K562 (cell line): ENCODE measurements around the gene ASCC3. TPM values are rescaled to one million over a fixed set of nuclear protein-coding genes. Genes with fewer than 3 reads are reported as not detected.

Source experiments
- BACH1 ChIP-seq: fragments of 200-800 bp; sonication (Bioruptor generic); IDR thresholded peaks from 2 replicates; pipeline ENCODE4 v1.6.1; 2016; ENCODE audit warnings: missing genetic modification characterization, missing compliant biosample characterization
- EHMT2 ChIP-seq: fragments of 450-650 bp; IDR thresholded peaks from 2 replicates; pipeline ENCODE4 v1.6.1; 2018; ENCODE audit warnings: antibody characterized with exemption
- FOXA3 ChIP-seq, 2 experiments: fragments of 450-650 bp in 1 of 2; sonication (generic) in 1 of 2; formaldehyde crosslinking; IDR thresholded peaks in 1 of 2; conservative IDR thresholded peaks in 1 of 2; 2 replicates each; pipeline versions ENCODE4 v1.4.0 to v1.8.0; 2020 to 2022; ENCODE audit warnings: mild to moderate bottlenecking in 2 of 2, missing genetic modification reagents in 1 of 2
- FOXJ3 ChIP-seq: sonication (generic); formaldehyde crosslinking; IDR thresholded peaks from 2 replicates; pipeline ENCODE4 v1.4.0; 2020; ENCODE audit warnings: mild to moderate bottlenecking, missing genetic modification reagents
- HDAC1 ChIP-seq, 2 experiments: fragments of 450-650 bp; IDR thresholded peaks; 2 replicates each; pipeline ENCODE4 v1.6.1; 2016 to 2017; ENCODE audit warnings: inconsistent platforms in 1 of 2, mild to moderate bottlenecking in 1 of 2, moderate library complexity in 1 of 2
- KLF10 ChIP-seq: fragments of 250-450 bp; sonication (Bioruptor Pico); IDR thresholded peaks from 2 replicates; pipeline ENCODE4 v1.6.1; 2021; ENCODE audit warnings: matching md5 sums
- MED1 ChIP-seq: sonication (generic); formaldehyde crosslinking; IDR thresholded peaks from 2 replicates; pipeline ENCODE4 v1.8.1; 2023; ENCODE audit warnings: missing genetic modification reagents, borderline replicate concordance
- NBN ChIP-seq: fragments of 450-650 bp; IDR thresholded peaks from 2 replicates; pipeline ENCODE4 v1.6.1; 2016; ENCODE audit warnings: low read depth, mild to moderate bottlenecking
- POLR2AphosphoS5 ChIP-seq: IDR thresholded peaks from 2 replicates; pipeline ENCODE4 v1.6.1; 2011; ENCODE audit warnings: mild to moderate bottlenecking, low read depth, low read length, moderate library complexity; ENCODE audit not compliant: control insufficient read depth, insufficient read depth
- POLR3A ChIP-seq: IDR thresholded peaks from 2 replicates; pipeline ENCODE4 v1.6.1; 2011; ENCODE audit warnings: borderline replicate concordance, mild to moderate bottlenecking, moderate library complexity; ENCODE audit not compliant: insufficient read length, insufficient read depth; ENCODE audit errors: extremely low read depth
- PRPF4 ChIP-seq: fragments of 200-400 bp; formaldehyde crosslinking; IDR thresholded peaks from one replicate; pipeline ENCODE4 v1.6.1; 2017; ENCODE audit warnings: low read length, low read depth, mild to moderate bottlenecking; ENCODE audit not compliant: insufficient read depth, poor library complexity, severe bottlenecking
- SMARCA4 ChIP-seq: fragments of 450-650 bp; IDR thresholded peaks from 2 replicates; pipeline ENCODE4 v1.6.1; 2016
- SMARCC2 ChIP-seq: fragments of 450-650 bp; IDR thresholded peaks from 2 replicates; pipeline ENCODE4 v1.6.1; 2017; ENCODE audit warnings: antibody characterized with exemption, moderate library complexity, mild to moderate bottlenecking, low read depth
- SMARCE1 ChIP-seq: fragments of 450-650 bp; IDR thresholded peaks from 2 replicates; pipeline ENCODE4 v1.7.1; 2016; ENCODE audit warnings: mild to moderate bottlenecking
- SNIP1 ChIP-seq: fragments of 450-650 bp; IDR thresholded peaks from 2 replicates; pipeline ENCODE4 v1.7.1; 2017; ENCODE audit warnings: low read depth, mild to moderate bottlenecking
- SRSF1 ChIP-seq: fragments of 200-400 bp; formaldehyde crosslinking; IDR thresholded peaks from 2 replicates; pipeline ENCODE4 v1.6.1; 2017; ENCODE audit warnings: mild to moderate bottlenecking, low read depth, low read length, moderate library complexity
- TAL1 ChIP-seq: fragments of 450-650 bp; IDR thresholded peaks from 2 replicates; pipeline ENCODE4 v1.6.1; 2016; ENCODE audit warnings: mild to moderate bottlenecking
- THAP7 ChIP-seq: fragments of 250-450 bp; sonication (Bioruptor Pico); IDR thresholded peaks from 2 replicates; pipeline ENCODE4 v1.5.0; 2021
- TOE1 ChIP-seq, 2 experiments: fragments of 450-650 bp in 1 of 2; sonication (generic) in 1 of 2; formaldehyde crosslinking in 1 of 2; IDR thresholded peaks; 2 replicates each; pipeline versions ENCODE4 v1.7.1 to v1.8.0; 2016 to 2022; ENCODE audit warnings: borderline replicate concordance in 2 of 2, mild to moderate bottlenecking in 2 of 2, antibody characterized with exemption in 1 of 2, inconsistent platforms in 1 of 2, low read depth in 1 of 2, missing genetic modification reagents in 1 of 2, moderate library complexity in 1 of 2
- ZBED1 ChIP-seq: IDR thresholded peaks from 2 replicates; pipeline ENCODE4 v1.6.1; 2014
- ZBTB17 ChIP-seq: fragments of 450-650 bp; formaldehyde crosslinking; IDR thresholded peaks from 2 replicates; pipeline ENCODE4 v1.4.0; 2020; ENCODE audit warnings: mild to moderate bottlenecking
- ZNF282 ChIP-seq: sonication (generic); formaldehyde crosslinking; IDR thresholded peaks from 2 replicates; pipeline ENCODE4 v1.8.1; 2023; ENCODE audit warnings: missing genetic modification reagents
- ZNF512 ChIP-seq: IDR thresholded peaks from 2 replicates; pipeline ENCODE4 v1.6.1; 2016; ENCODE audit warnings: missing genetic modification characterization, missing compliant biosample characterization
- ZNF584 ChIP-seq: fragments of 200-800 bp; sonication (Bioruptor generic); IDR thresholded peaks from 2 replicates; pipeline ENCODE4 v1.6.1; 2016; ENCODE audit warnings: low read depth, mild to moderate bottlenecking, missing genetic modification characterization, missing compliant biosample characterization
- polyA plus RNA-seq, 8 experiments: library from polyadenylated mRNA; depleted of rRNA in 4 of 8; stranded (reverse) in 5 of 8; unstranded in 3 of 8; fragments of >200 nt; fragmentation: Nextera tagmentation in 2 of 8; fragmentation: Illumina TruSeq in 1 of 8; extraction: Ambion mirVana in 2 of 8; extraction: Trizol in 1 of 8; gene quantifications; 2 replicates each; pipeline versions ENCODE4 v1.2.1 to v1.2.3, GENCODE V29; 2011 to 2014; ENCODE audit warnings: inconsistent platforms in 1 of 8, missing spikeins in 1 of 8
- total RNA-seq, 7 experiments: library from RNA; depleted of rRNA in 6 of 7; stranded (reverse); fragments of >200 nt in 6 of 7; fragmentation: Illumina TruSeq in 2 of 7; extraction: Trizol in 2 of 7; gene quantifications; 2 replicates each; pipeline versions ENCODE4 v1.2.1 to v1.2.3, GENCODE V29; 2011 to 2021; ENCODE audit warnings: low replicate concordance in 1 of 7
- TF ChIP-seq, protein P1 (sequence below): sonication (generic); formaldehyde crosslinking; IDR thresholded peaks from 2 replicates; pipeline ENCODE4 v1.9.0; 2022; ENCODE audit warnings: mild to moderate bottlenecking, missing genetic modification reagents
- TF ChIP-seq, protein P2 (sequence below): sonication (generic); formaldehyde crosslinking; IDR thresholded peaks from 2 replicates; pipeline ENCODE4 v1.8.1; 2023; ENCODE audit warnings: mild to moderate bottlenecking, missing genetic modification reagents, moderate library complexity

Gene ASCC3
- total and polyA plus RNA-seq, 9 of the 15 experiments (the other 6 are each of a cell fraction or from before 2014, with no cell fraction given): 16.1 to 56.1 (median 33.9) TPM

DNA sequence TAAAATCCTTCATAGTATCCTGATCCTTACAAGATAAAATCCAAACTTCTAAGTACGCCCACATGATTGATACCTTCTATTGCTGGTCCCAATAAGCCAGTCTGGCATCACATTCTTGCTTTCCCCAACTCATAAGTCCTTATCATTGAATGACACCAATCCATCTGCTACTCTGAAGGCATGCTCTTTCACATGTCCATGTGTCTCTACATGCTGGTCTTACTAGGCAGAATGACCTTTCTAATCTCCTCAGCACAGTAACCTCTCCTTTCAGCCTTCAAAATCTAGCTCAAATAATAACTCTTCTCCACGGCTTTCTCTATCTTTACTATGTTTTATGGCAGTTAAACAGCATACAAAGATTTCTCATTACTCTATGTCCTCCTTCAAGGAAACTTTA is 71.1 kb downstream of the ASCC3 start (continued):
- TF ChIP-seq ZBED1 (no peak), SMARCC2 (no peak), MED1 (CRISPR knock-in tag) (no peak), THAP7 (CRISPR knock-in tag) (no peak), KLF10 (CRISPR knock-in tag) (no peak), BACH1 (tag) (no peak), HDAC1 (IDR thresholded peaks at IDR 0.05) (0 out of 4 replicates have a peak, but pooled peaks of 1 of the 2 experiments have one; percentile 38), FOXJ3 (CRISPR knock-in tag) (no peak), EHMT2 (peak; percentile 74; the same call in 1 of the 2 replicates), NBN (no peak), SMARCA4 (0 out of 2 replicates have a peak, but pooled peaks have one; percentile 21), ZBTB17 (CRISPR knock-in tag) (no peak), ZNF584 (CRISPR knock-in tag) (no peak), SNIP1 (no peak), FOXA3 (CRISPR knock-in tag; conservative IDR thresholded peaks at IDR 0.05 in 1 of 2, IDR thresholded peaks at IDR 0.05 in 1 of 2) (no peak), POLR3A (no peak), PRPF4 (no peak), TOE1 (IDR thresholded peaks at IDR 0.05; ENCODE audit: borderline replicate concordance) (no peak), TOE1 (CRISPR knock-in tag; IDR thresholded peaks at IDR 0.05; ENCODE audit: borderline replicate concordance, low read depth) (no peak), ZNF512 (no peak), POLR2AphosphoS5 (peak; percentile 49; the same call in 1 of the 2 replicates), SRSF1 (no peak), TAL1 (peak; percentile 65; the same call in 1 of the 2 replicates), SMARCE1 (no peak), ZNF282 (no peak)
- TF ChIP-seq, protein P1, sequence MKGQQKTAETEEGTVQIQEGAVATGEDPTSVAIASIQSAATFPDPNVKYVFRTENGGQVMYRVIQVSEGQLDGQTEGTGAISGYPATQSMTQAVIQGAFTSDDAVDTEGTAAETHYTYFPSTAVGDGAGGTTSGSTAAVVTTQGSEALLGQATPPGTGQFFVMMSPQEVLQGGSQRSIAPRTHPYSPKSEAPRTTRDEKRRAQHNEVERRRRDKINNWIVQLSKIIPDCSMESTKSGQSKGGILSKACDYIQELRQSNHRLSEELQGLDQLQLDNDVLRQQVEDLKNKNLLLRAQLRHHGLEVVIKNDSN: no peak
- TF ChIP-seq, protein P2, sequence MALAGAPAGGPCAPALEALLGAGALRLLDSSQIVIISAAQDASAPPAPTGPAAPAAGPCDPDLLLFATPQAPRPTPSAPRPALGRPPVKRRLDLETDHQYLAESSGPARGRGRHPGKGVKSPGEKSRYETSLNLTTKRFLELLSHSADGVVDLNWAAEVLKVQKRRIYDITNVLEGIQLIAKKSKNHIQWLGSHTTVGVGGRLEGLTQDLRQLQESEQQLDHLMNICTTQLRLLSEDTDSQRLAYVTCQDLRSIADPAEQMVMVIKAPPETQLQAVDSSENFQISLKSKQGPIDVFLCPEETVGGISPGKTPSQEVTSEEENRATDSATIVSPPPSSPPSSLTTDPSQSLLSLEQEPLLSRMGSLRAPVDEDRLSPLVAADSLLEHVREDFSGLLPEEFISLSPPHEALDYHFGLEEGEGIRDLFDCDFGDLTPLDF (CRISPR knock-in tag): no peak
